Measurements from ENCODE around the gene EPHA4.

The EPHA4 gene

DNA sequence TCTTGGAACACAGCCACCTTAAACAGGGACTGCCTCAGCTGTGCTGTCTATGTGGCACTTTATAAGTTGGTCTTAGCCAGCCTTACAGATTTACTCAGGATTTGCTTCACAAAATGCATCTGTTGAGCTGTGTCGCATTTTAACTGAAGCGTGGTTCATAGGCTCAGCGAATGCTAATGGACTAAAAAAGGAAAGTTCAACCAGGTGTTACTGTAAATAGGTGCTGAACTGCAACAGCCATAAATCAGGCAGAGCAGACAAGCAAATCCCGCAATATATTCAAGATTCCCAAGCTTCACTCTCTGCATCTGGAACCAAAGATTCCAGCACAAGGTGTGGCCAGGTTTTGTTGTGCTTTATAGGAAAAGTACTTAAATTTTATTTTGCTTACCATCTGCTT, 130.0 kb downstream of the EPHA4 start:
- DNase-seq (ENCODE audit: low read depth in 2 of 2) = no peak

DNA sequence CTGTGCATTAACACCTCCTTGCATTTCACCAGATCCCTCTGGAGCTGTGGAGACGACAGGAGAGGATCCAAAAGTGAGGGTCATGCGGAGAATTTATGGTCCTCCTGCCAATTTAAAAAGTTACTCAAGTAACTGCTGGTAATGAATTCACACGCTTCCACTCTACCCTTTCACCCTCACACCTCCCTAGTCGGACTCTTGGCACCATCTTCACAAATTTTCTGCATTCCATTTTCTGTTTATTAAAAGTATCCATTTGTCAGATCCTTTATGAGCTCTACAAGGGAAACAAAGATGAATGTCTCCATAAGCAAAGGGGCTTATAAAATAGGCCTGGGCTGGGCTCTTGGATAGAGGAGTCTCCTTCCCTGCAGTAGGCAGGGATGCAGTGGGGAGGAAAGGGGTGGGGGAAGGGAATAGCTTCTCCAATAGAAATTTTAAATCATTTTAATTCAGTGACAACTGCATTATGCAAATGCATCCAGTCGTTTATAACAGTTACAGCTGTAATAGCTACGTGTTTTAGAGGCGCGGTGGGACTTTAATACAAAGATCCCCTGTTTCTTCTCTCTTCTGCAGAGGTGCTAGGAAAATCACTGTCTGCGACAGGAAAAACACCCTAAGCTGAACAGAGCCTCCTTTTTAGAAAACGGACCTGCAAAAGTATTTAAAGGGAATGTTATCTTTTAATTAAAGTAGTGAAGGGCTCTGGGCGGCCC, 132.2 kb downstream of the EPHA4 start:
- DNase-seq (ENCODE audit: low read depth in 2 of 2) = no peak

DNA sequence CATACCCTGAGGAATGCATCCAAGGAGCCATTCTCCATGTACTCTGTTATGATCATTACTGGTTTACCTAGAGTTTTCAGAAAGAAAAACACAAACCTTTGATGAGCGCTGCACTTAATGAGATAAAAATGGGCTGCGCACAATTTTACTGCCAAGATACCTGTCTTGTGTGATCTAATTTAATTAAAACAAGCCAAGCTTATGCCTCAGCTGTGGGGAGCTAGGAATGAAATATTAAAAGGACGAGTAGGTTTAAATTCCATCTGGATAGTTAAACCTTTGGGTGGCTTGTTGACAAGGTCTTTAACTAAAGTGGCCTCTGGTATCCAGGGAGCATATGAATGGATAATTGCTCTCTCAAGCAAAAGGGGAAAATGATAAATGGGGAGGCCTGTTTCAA, 135.0 kb downstream of the EPHA4 start:
- no peak for DNase-seq (ENCODE audit: low read depth in 2 of 2)

DNA sequence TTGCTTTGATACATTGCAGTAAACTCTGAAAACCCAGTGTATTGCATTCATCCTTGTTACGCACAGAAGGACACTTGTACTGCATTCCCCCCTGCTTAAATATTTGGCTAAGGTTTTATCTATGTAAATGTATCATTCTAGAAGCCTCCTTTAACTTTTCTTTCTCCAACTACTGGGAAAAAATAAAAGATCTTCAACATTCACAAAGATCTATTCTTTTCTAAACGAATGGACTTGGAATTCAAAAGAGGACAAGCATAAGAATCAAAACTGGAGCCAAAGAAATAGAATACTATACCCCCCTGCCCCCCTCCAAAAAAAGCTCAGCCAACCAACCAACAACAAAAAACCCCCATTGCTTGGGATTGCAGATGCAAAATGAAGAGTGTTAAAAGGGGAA, 136.9 kb downstream of the EPHA4 start:
- DNase-seq (ENCODE audit: low read depth in 2 of 2) = no peak

DNA sequence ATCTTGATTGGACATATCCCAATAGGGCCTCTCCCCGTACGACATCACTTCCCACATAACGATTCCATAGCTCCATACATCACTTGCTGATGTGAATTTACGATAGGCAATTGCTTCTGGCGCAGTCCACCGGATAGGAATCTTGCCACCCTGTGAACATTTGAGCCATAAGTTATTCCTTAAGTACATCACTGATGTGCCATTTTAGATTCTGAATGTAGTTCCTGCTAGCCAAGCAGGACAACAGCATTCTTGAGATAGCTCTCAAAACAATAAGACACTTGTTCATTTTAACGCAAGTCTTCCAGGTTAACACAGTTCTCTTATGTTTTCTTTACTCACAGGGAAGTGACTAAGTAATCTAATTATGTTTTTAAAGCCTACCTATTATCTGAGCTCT, 138.0 kb downstream of the EPHA4 start:
- no peak for DNase-seq (ENCODE audit: low read depth in 2 of 2)

DNA sequence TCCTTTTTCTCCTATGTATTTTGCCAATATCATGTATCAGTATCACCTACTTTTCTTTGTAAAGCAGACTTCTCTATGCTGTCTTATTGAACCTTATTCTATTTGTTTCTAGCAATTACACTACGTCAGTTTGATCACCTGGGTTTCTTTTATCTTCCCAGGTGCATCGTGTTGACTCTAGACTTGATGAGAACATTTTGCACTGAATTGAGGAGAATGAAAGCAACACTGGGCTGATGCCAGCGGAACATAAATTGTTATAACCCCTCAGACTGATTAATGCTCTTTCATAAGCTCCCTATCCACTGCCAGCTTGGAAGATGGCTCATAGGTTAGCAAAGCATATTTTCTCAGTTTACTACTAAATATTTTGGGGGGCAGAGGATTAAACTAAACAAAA, 140.6 kb downstream of the EPHA4 start:
- DNase-seq (ENCODE audit: low read depth in 2 of 2) = no peak

DNA sequence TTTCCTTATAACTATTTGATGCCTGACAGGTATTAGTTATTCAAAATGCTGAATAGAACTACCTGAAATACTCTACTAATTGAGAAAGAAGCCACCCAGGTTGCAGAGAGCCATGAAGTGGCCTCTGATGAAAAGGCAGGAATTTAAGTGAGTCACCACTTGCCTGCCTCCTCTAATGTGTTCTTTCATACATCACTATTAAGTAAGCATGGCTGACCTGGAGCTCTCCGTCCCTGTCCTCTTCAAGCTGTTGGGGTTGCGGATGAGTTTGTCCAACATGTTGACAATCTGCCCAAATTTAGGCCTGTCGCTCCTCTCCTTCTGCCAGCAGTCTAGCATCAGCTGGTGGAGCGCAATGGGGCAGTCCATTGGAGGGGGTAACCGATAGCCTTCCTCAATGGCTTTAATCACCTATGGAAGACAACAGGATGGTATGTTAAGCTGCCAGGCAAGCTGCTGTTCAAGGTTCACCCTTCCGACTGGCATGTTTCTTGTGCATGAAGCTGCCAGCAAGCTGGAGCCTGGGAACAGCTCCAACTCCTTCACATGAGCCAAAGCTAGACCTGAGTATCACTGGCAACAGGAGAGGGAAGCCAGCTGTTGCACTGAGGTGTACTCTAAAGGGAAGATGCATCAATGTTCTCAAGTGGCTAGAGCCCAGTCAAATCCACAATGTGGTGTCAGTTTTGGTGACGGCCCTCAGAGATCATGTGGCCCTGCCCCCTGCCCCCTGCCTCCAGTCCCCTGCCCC, 142.2 kb downstream of the EPHA4 start:
- no peak for DNase-seq (ENCODE audit: low read depth in 2 of 2)

DNA sequence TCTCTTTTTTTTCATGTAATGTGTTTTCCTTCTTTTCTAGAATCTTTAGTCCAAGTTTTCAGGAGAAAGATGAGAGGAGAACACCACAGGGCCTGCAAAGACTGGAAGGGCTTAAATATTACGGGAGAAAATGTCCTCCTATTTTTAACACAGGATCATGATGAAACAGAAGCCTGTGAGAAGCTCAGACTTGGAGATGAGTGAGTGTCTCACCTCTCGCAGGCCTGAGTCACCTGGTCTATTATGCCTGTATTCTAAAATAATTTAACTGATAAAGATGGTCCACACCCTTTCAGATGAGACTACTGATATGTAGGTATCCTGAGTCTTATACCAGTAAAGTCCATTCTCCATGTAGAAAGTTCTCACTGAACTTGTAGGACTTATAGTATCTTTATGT, 143.2 kb downstream of the EPHA4 start:
- no peak for DNase-seq (ENCODE audit: low read depth in 2 of 2)

DNA sequence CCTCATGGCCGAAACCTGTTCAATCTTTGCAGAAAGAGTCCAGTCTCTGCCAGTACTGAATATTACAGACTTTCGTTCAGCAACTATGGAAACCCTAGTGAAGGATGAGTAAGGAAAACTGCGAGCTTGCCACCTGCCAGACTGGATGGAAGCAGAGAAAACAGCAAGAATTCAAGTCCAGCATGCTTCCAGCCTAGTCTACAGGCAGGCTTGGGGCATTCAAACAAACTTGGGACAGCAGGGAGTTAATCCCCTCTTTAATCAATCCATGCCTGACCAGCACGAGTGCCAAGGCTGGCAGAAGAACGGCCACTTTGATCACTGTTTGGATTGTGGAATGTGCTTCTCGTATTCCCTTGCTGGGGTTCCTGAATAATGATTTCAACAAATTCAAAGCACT, 145.2 kb downstream of the EPHA4 start:
- DNase-seq (ENCODE audit: low read depth in 2 of 2) = no peak

DNA sequence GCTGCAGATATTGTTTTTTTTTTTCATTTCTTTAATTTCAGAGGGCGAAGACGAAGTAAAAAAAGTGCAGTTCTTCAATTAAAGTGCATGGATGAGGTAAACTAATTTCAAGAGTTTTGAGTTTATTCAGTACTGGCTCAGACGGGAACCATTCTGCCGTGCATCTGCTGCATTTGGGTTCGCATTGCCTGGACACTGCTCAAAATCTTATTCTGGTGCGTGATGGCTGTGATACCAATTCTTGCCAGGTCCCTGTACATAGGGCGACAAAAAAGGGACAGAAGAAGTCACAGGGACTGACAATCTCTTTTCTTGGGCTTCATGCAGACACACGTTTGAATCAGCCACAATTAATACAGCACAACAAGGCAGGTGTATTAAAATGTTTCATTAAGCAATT, 146.2 kb downstream of the EPHA4 start:
- DNase-seq (ENCODE audit: low read depth in 2 of 2) = no peak

DNA sequence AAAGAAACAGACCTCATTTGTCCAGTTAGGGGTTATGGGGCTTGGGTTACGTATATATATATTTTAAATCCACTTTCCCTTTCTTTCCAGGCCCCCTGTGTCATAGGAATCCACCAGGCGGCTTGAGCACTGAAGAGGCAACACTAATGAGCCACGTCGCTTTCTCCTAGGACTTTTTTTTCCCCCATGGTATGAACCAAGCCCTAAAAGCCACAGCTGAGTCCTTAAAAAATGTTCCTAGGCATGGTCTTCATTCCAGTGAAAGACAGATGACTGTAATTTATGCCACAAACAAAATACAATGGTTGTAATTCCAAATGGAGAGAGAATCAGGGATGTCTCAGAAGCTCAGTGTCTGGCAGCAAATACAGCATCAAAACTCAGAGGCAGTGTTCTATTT, 146.8 kb downstream of the EPHA4 start:
- DNase-seq (ENCODE audit: low read depth in 2 of 2) = no peak

DNA sequence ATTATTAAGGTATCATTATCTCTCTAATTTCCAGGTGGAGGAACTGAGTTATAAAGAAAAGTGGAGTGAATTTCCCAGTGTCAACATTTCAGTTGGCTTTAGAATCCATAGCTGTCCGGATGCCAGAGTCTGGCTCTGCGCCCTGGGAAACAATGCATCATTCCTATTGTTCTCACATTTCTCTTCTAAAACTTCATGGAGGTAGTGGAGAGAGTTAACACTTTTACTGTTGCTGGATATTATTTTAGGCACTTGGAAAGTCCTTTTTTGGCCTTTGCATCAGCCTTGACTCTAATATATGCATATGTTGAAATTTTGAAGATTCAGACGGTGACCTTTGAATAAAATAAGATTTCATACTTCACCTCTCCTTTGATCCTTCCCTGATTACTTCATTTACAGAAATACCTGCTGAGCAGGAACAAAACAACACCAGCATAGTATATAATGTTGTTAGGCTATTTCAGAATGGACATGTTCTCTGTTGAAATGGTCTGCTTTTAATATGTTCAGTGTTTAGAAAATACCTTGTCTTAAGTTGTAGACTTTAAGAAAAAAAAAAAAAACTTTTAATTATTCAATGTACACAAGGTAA, 148.8 kb downstream of the EPHA4 start:
- no peak for DNase-seq (ENCODE audit: low read depth in 2 of 2)

DNA sequence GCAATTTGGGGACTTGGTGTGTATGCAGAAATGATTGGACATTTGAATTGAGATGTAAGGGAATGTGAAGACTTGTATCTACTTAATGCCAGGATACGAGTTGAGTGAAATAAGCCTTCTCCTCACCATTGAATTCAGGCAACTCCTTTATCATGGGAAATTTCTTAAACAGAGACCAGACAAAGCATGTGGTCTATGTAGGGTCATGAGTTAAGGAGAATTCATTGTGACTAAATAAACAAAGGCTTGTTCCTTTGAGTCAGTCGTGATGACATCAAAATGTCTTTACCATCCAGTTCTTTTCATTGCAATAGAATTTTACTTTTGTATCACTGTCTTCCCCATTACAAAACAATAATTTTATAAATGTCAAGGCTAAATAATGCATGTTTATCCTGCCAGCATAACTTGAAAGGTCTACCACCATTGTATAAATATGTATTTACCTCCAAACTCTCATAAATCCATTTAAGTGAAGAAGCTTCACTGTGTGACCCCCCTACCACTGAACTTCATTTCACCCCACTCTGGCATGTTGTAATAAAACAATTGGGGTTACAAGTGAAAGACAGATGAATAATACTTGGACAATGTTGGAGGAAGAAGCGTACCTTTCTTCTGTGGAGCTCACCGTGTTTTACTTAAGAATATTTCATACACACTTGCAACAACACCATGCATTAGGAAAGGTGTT, 149.4 kb downstream of the EPHA4 start:
- no peak for DNase-seq (ENCODE audit: low read depth in 2 of 2)

DNA sequence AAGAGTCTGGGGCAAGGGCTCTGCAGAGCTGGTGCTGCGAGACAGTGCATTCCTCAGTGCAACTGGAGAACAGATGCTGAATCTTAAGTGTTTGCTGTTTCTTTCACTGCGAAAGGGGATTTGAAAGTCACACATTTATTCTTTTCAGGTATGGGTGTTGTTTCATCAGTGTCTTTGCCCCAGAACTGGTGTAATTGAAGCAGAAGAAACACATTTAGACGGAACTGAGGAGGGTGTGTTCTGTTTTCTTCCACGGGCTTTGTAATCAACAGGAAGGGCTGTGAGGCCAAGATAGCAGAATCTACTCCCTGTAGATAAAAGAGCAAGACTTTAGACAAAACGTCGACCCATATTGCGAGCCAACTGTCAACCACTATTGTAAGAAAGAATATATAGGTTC, 151.9 kb downstream of the EPHA4 start:
- no peak for DNase-seq (ENCODE audit: low read depth in 2 of 2)

DNA sequence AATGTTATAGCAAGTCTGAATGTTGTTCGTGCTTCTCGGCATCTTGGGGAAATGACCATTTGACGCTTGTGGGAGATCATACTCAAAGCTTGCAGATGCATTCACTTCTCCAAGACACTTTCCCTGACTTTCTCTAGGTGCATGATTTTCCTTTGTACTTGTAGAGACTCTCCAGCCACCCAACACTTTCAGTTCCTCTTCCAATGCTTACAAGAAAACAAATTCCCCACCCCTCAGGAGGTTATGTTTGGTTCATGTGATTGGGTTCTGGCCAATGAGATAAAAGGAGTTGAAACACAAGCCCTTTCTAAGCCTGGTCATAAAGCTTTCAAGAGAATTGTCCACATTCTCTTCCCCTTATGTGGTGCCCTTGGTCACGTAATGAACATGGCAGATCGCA, 156.3 kb downstream of the EPHA4 start:
- DNase-seq (ENCODE audit: low read depth in 2 of 2) = no peak

DNA sequence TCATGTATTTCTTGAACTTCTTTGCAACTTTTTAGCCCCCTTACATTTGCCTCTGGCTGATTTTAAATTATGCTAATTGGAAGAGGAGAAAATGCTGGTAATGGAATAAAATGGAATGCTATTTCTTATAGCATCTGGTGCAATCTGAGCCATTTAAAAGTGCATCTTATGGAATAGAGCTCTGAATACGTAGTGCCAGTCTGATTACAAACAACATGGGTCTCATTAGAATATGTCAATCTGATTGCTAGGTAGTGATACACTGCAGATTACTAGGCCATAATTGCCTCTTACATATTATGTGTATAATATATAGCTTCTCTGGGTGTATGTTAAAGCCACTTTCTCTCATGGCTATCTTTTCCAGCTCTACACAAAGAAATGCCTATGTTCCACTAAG, 159.1 kb downstream of the EPHA4 start:
- DNase-seq (ENCODE audit: low read depth in 2 of 2) = no peak

DNA sequence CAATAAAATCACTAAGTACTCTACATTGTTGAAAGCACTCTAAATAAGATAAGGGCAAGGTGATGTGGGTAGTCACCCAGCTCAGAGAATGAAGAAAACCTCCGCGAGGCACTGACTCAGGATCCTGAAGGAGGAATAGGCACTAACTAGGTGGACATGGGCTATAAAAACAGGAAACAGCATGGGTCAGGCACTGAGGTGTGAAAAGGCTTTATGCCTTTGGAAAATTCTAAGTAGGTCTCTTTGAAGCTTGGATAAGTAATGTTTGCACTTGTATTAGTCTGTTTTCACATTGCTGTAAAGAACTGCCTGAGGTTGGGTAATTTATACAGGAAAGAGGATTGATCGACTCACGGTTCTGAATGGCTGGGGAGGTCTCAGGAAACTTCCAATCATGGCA, 161.6 kb downstream of the EPHA4 start:
- no peak for DNase-seq (ENCODE audit: low read depth in 2 of 2)

DNA sequence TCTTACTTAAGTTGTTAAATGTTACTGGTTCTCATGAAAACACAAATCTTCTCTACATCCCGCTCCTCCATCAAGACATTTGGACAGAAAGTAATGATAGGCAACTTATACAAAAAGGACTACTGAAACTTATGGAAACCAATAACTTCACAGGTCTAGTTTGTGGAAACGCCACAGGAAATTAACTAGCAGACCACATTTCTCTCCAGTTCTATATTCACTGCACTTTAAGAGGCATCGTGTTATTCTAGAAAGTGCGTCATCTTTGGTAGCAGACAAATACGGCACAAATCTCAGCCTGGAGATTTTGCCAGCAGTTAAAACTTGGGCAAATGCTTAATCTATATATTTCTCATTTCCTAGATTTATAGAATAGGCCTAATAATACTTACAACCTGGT, 164.3 kb downstream of the EPHA4 start:
- DNase-seq (ENCODE audit: low read depth in 2 of 2) = no peak

DNA sequence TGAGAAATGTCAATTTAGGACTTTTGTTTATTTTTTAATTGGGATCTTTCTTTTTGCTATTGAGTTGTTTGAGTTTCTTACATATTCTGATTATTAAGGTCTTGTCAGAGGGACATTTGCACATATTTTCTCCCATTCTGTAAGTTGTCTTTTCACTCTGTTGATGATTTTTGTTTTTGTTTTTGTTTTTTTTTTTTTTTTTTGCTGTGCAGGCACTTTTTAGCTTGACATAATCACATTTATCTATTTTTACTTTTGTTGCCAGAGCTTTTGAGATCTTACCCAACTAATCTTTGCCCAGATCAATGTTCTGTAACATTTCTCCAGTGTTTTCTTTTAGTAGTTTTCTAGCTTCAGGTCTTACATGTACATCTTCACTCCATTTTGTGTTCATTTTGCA, 166.6 kb downstream of the EPHA4 start:
- no peak for DNase-seq (ENCODE audit: low read depth in 2 of 2)

DNA sequence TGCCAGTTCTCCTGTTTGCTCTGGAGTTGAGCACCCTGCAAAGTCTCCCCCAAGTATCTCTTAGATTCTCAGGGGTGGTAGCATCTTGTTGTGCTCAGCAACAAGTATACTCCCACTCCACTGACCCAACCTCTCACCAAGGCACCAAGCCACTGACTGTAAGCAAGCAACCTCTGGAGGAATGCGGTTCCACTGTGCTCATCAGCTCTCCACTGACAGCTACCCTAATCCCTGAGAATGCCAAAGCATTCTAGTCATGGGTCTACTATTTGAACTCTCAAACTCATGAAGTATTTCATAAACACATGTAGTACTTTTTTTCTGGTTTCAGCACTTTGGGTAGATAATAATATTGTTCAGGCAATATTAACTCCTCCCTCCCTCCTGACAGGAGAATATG, 170.0 kb downstream of the EPHA4 start:
- no peak for DNase-seq (ENCODE audit: low read depth in 2 of 2)

DNA sequence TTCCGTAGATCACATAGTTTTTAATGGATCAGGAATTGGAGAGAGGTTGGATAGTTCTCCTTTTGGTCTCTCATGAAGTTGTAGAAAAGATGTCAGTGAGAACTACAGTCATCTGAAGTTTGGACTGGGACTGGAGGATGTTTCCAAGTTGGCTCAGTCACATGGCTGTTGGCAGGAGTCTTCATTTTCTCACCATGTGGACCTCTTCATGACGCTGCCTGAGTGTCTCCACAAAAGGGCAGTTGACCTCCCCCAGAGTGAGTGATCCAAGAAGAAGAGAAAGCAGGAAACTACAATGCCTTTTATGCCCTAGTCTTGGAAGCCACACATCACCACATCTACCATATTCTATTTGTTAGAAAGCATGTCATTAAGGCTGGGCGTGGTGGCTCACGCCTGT, 171.7 kb downstream of the EPHA4 start:
- no peak for DNase-seq (ENCODE audit: low read depth in 2 of 2)

DNA sequence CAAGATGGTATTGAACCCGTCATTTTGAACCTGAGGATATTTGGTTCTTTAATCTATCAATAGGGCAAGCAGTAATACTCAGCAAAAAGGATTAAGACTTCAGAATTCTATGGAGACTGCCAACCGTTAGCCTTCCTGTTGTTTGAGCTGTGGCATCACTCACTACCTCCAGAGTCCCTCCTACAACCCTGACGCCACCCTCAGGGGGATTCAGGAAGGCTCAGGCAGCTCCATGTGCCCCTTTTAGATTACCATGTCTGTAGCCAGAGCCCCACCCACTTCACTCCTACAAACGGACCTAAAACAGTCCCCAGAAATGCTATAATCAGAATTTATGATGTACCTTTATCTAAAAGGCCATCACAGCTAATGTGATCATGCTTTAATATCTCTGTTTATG, 172.9 kb downstream of the EPHA4 start:
- DNase-seq (ENCODE audit: low read depth in 2 of 2) = no peak

DNA sequence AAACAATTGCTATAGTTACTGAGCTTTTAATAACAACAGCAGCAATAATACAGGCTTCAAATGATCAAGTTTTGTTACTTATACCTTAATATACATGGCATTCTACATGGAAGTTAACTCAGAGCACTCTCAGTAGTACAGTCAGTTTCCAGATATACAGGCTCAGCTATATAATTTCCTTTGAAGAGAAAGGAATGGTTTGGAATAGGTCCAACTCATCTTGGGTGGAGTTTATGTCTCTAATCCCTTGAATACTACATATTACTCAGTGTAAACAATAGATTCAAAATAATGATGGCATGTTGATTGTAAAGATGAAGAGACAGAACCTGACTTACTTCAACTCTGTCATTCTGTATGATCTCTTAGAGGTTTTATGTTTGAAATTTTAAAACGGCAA, 174.9 kb downstream of the EPHA4 start:
- DNase-seq (ENCODE audit: low read depth in 2 of 2) = no peak
